Measurements from ENCODE around the gene ORAI2. TPM values are rescaled to one million over a fixed set of nuclear protein-coding genes. Genes with fewer than 3 reads are reported as not detected.

ORAI2 gene
- polyA plus RNA-seq, 1 donor from 2014 or later: 36.3 TPM

DNA sequence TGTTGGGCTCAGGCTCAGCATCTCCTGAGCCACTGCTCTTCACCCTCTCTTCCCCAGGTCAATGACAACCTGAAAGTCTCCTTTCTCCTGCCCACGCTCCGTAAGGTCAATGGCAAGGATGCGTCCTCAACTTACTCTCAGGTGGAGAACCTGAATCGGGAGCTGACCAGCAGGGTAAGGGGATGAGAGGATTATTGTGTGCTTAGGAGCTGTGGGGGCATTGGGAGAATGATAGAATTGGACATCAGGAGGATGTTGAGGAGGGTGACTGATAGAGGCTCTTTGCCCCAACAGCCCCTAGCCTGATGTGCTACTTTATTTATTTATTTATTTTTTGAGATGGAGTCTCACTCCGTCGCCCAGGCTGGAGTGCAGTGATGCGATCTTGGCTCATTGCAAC, 32.7 kb downstream of the ORAI2 start:
- Histone ChIP-seq H3K4me2 (ENCODE audit: low read length) (peak overlapping the region; percentile 25), H3K36me3 (ENCODE audit: insufficient read depth, low read length) (no peaks in the 10 kb centered on the region), H3K27ac (ENCODE audit: low read length) (no peak overlapping the region), H3K27me3 (ENCODE audit: insufficient read depth, low read depth, low read length) (no peaks in the 10 kb centered on the region), H3F3A (ENCODE audit: insufficient read depth, low read length, poor library complexity, severe bottlenecking) (no peaks in the 10 kb centered on the region), H3K9ac (ENCODE audit: low read length) (peak overlapping the region; percentile 93), H3K79me2 (replicated peaks; ENCODE audit: insufficient read depth, low read length) (peaks cover 20% of the 10 kb centered on the region), H2AFZ (ENCODE audit: low read depth, low read length) (no peak overlapping the region), H3K4me3 (ENCODE audit: low read length) (peak overlapping the region; percentile 99), H3K9me2 (ENCODE audit: insufficient read depth, low read length) (no peaks in the 10 kb centered on the region), H3K9me3 (ENCODE audit: low read length) (no peaks in the 10 kb centered on the region), H4K20me1 (ENCODE audit: insufficient read depth) (no peaks in the 10 kb centered on the region)
- TF ChIP-seq TAF1 (IDR thresholded peaks at IDR 0.05; ENCODE audit: low read depth): no peak
- no peak for TF ChIP-seq RAD21 (conservative IDR thresholded peaks at IDR 0.05)
- no peak for TF ChIP-seq MXI1 (conservative IDR thresholded peaks at IDR 0.05; ENCODE audit: poor library complexity, severe bottlenecking)
- TF ChIP-seq EP300 (conservative IDR thresholded peaks at IDR 0.05; ENCODE audit: poor library complexity, severe bottlenecking): no peak
- no peak for TF ChIP-seq SMC3 (conservative IDR thresholded peaks at IDR 0.05; ENCODE audit: poor library complexity)
- TF ChIP-seq EZH2 (IDR thresholded peaks at IDR 0.05; ENCODE audit: borderline replicate concordance, insufficient read depth, low read length, poor library complexity, severe bottlenecking): no peak
- no peak for TF ChIP-seq POLR2AphosphoS5 (IDR thresholded peaks at IDR 0.05)
- TF ChIP-seq, protein P1, sequence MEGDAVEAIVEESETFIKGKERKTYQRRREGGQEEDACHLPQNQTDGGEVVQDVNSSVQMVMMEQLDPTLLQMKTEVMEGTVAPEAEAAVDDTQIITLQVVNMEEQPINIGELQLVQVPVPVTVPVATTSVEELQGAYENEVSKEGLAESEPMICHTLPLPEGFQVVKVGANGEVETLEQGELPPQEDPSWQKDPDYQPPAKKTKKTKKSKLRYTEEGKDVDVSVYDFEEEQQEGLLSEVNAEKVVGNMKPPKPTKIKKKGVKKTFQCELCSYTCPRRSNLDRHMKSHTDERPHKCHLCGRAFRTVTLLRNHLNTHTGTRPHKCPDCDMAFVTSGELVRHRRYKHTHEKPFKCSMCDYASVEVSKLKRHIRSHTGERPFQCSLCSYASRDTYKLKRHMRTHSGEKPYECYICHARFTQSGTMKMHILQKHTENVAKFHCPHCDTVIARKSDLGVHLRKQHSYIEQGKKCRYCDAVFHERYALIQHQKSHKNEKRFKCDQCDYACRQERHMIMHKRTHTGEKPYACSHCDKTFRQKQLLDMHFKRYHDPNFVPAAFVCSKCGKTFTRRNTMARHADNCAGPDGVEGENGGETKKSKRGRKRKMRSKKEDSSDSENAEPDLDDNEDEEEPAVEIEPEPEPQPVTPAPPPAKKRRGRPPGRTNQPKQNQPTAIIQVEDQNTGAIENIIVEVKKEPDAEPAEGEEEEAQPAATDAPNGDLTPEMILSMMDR (IDR thresholded peaks at IDR 0.05; ENCODE audit: poor library complexity, severe bottlenecking): no peak

DNA sequence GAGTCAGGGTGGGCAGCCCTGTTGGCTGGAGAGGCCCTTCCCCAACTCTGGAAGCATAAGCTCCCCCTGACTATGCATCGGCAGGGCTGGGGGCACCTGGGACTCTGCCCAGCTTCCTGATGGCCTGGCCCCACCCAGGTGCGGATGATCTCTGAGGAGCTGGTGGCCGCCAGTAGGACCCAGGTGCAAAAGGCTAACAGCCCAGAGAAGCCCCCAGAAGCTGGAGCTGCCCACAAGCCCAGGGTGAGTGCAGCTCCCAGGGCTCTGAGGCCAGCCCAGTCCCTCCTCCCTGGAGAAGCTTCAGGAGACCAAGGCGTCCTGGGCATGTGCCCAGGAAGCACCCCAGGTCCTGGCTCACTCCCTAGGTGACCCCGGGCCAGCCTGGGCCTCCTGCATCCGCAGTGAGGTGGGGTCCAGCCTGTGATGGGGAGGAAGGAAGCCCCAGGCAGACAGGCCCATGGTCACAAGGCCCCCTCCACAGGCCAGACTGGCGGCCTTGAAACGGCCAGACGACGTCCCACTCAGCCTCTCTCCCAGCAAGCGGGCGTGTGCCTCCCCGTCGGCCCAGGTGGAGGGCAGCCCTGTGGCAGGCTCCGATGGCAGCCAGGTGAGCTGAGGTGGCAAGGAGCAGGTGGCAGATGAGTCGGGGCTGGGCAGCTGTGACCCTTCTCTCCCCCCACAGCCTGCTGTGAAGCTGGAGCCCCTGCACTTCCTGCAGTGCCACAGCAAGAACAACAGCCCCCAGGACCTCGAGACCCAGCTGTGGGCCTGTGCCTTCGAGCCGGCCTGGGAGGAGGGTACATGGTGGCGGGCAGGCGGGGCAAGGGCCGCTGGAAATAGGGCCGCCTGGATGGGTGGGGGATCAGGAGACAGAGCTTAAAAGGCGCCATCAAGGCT, 34.5 kb downstream of the ORAI2 start:
- Histone ChIP-seq H3K9ac (ENCODE audit: low read length) (no peak overlapping the region), H3K27me3 (ENCODE audit: insufficient read depth, low read depth, low read length) (no peaks in the 10 kb centered on the region), H3K4me3 (ENCODE audit: low read length) (no peak overlapping the region), H3K79me2 (replicated peaks; ENCODE audit: insufficient read depth, low read length) (peaks cover 14% of the 10 kb centered on the region), H3K27ac (ENCODE audit: low read length) (no peak overlapping the region), H3K36me3 (ENCODE audit: insufficient read depth, low read length) (no peaks in the 10 kb centered on the region), H3K4me2 (ENCODE audit: low read length) (no peak overlapping the region), H3K9me2 (ENCODE audit: insufficient read depth, low read length) (no peaks in the 10 kb centered on the region), H2AFZ (ENCODE audit: low read depth, low read length) (no peak overlapping the region), H4K20me1 (ENCODE audit: insufficient read depth) (no peaks in the 10 kb centered on the region), H3K9me3 (ENCODE audit: low read length) (no peaks in the 10 kb centered on the region), H3F3A (ENCODE audit: insufficient read depth, low read length, poor library complexity, severe bottlenecking) (no peaks in the 10 kb centered on the region)
- TF ChIP-seq MXI1 (conservative IDR thresholded peaks at IDR 0.05; ENCODE audit: poor library complexity, severe bottlenecking) (no peak), POLR2AphosphoS5 (IDR thresholded peaks at IDR 0.05) (no peak)
- TF ChIP-seq, protein P2, sequence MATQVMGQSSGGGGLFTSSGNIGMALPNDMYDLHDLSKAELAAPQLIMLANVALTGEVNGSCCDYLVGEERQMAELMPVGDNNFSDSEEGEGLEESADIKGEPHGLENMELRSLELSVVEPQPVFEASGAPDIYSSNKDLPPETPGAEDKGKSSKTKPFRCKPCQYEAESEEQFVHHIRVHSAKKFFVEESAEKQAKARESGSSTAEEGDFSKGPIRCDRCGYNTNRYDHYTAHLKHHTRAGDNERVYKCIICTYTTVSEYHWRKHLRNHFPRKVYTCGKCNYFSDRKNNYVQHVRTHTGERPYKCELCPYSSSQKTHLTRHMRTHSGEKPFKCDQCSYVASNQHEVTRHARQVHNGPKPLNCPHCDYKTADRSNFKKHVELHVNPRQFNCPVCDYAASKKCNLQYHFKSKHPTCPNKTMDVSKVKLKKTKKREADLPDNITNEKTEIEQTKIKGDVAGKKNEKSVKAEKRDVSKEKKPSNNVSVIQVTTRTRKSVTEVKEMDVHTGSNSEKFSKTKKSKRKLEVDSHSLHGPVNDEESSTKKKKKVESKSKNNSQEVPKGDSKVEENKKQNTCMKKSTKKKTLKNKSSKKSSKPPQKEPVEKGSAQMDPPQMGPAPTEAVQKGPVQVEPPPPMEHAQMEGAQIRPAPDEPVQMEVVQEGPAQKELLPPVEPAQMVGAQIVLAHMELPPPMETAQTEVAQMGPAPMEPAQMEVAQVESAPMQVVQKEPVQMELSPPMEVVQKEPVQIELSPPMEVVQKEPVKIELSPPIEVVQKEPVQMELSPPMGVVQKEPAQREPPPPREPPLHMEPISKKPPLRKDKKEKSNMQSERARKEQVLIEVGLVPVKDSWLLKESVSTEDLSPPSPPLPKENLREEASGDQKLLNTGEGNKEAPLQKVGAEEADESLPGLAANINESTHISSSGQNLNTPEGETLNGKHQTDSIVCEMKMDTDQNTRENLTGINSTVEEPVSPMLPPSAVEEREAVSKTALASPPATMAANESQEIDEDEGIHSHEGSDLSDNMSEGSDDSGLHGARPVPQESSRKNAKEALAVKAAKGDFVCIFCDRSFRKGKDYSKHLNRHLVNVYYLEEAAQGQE (IDR thresholded peaks at IDR 0.05; ENCODE audit: borderline replicate concordance): no peak
